Activated T-helper 2 cell treated with anti-CD3 and anti-CD28 coated beads, Interferon-gamma antibody, Interleukin-2, Interleukin-4, amounts not matched to agents 10 μg/mL and 5 μg/mL and 100 μg/mL, durations not matched to agents 14 hours and 24 hours and 36 hours (primary cell): ENCODE results near the gene FBXL20. TPM values are rescaled to one million over a fixed set of nuclear protein-coding genes. Genes with fewer than 3 reads are reported as not detected.

Experiments used
- DNase-seq: peaks from one replicate; pipeline ENCODE4 v3.0.0; 2021; ENCODE audit warnings: low spot score
- H3K27ac Mint-ChIP-seq: one replicate; pipeline ENCODE4 v1.8.0; 2021; ENCODE audit warnings: mixed read lengths
- H3K27me3 Mint-ChIP-seq: one replicate; pipeline ENCODE4 v1.8.0; 2021; ENCODE audit warnings: low read depth, mixed read lengths
- H3K36me3 Mint-ChIP-seq: one replicate; pipeline ENCODE4 v1.8.0; 2021; ENCODE audit warnings: low read depth, mixed read lengths
- H3K4me1 Mint-ChIP-seq: one replicate; pipeline ENCODE4 v1.8.0; 2021; ENCODE audit warnings: low read depth, mixed read lengths
- H3K4me3 Mint-ChIP-seq: one replicate; pipeline ENCODE4 v1.8.0; 2021; ENCODE audit warnings: low read depth, mild to moderate bottlenecking, moderate library complexity, mixed read lengths
- H3K9me3 Mint-ChIP-seq: one replicate; pipeline ENCODE4 v1.8.0; 2021; ENCODE audit warnings: mixed read lengths
- intact Hi-C: fragments of 100-400 bp; cut with micrococcal nuclease; formaldehyde crosslinking; loops from one replicate; pipeline ENCODE4 v1.15.1; 2023
- total RNA-seq: library from RNA; stranded (reverse); gene quantifications from 2 replicates; pipeline ENCODE4 v1.2.3, GENCODE V29; 2022

The FBXL20 gene
- total RNA-seq, 1 donor from 2014 or later: 18.8 TPM

DNA sequence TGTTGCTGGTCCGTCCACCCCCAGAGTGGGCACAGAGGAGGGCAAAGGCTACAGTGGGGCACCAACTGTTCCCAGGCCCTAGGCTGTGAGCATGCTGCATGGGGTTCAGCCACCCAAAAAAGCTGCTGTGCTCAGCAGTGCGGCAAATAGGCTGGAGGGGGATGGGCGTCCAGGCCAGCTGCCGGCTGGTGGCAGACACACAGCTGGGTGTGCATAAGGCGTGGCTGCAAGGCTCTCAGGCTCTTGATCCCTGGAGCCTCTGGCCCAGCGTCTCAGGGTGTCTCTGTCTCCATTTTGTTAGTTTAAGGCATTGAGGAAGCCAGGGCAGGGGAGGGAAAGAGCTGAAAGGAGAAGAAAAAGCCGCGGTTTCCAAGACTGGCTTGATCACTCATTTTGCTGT lies 192.5 kb downstream of the FBXL20 start:
- Mint-ChIP-seq H3K4me1 (peaks cover 27% of the 10 kb centered on the region), H3K9me3 (no peaks in the 10 kb centered on the region), H3K4me3 (no peak overlapping the region), H3K27me3 (peaks cover 6% of the 10 kb centered on the region), H3K27ac (no peak overlapping the region), H3K36me3 (peaks cover 14% of the 10 kb centered on the region)
- DNase-seq: no peak
- intact Hi-C loops: loop anchor here (5.0 kb wide), 1 partner anchor 253 kb away; the partner anchor contains the start of gene CDK12

DNA sequence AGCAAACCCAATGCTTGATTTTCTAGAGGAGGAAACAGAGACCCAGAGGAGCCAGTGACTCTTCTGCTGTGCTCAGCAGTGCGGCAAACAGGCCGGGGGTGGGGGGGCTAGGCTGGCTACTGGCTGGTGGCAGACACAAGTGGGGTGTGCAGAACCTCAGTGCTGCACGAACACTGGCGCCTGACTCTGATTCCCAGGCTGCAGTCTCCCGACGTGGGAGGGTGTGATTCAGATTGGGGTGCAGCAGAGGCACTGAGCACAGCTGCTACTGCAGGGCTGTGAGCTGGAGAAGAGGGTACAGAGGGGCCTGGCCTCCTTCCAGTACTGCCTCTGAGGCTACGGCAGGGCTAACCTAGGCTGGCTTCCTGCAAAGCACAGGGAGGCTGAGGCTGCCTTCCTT lies 193.3 kb downstream of the FBXL20 start:
- no peak overlapping the region for H3K27ac Mint-ChIP-seq
- peaks cover 28% of the 10 kb centered on the region for H3K4me1 Mint-ChIP-seq
- peaks cover 6% of the 10 kb centered on the region for H3K27me3 Mint-ChIP-seq
- H3K4me3 Mint-ChIP-seq: no peak overlapping the region
- intact Hi-C loops: loop anchor here (5.0 kb wide), 1 partner anchor 254 kb away; the partner anchor contains the start of gene CDK12
- peaks cover 21% of the 10 kb centered on the region for H3K36me3 Mint-ChIP-seq
- DNase-seq: no peak
- H3K9me3 Mint-ChIP-seq: no peaks in the 10 kb centered on the region

DNA sequence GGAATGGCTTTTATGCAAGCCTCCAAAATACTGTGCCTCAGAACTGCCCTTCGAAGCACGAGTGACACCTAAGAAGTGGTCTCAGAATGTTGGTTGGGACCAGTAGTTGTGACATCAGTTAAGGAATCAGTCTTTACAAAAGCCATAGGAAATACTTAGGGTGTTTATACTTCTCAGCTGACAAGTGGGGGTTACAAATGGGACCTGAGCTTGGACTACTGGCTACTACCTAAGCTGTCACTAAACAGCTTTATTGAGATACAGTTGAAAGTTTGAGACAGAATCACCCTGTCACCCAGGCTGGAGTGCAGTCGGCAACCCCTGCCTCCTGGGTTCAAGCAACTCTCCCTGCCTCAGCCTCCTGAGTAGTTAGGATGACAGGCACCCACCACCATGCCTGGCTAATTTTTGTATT lies 196.3 kb downstream of the FBXL20 start:
- H3K4me1 Mint-ChIP-seq: peaks cover 44% of the 10 kb centered on the region
- no peak overlapping the region for H3K4me3 Mint-ChIP-seq
- no peak for DNase-seq
- no peak overlapping the region for H3K27ac Mint-ChIP-seq
- peaks cover 2% of the 10 kb centered on the region for H3K27me3 Mint-ChIP-seq
- intact Hi-C loops: loop anchor here (5.0 kb wide), 1 partner anchor 257 kb away; the partner anchor contains the start of gene CDK12
- H3K9me3 Mint-ChIP-seq: no peaks in the 10 kb centered on the region
- peaks cover 51% of the 10 kb centered on the region for H3K36me3 Mint-ChIP-seq

DNA sequence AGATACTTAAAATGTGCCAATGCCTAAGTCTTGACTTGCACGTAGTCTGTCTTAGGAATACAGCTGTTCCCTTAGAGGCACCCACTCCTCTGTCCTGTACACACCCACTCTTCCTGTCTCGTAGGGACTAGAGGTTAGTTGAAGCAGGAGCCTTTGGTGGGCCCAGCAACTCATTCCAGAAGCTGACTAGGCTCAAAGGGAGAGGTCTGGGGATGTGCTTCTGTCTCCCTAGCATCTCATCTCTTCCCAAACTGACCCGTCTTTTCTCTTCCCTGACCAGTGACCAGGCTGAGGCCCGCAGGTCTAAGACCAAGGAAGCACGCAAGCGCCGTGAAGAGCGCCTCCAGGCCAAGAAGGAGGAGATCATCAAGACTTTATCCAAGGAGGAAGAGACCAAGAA lies 197.2 kb downstream of the FBXL20 start:
- H3K9me3 Mint-ChIP-seq: no peaks in the 10 kb centered on the region
- DNase-seq: no peak
- H3K27me3 Mint-ChIP-seq: no peaks in the 10 kb centered on the region
- peaks cover 45% of the 10 kb centered on the region for H3K4me1 Mint-ChIP-seq
- H3K36me3 Mint-ChIP-seq: peaks cover 56% of the 10 kb centered on the region
- no peak overlapping the region for H3K4me3 Mint-ChIP-seq
- intact Hi-C loops: no loop called here
- H3K27ac Mint-ChIP-seq: no peak overlapping the region

Other genes with a start within 250 kb of the FBXL20 start
- 0.46 and 1.0 TPM in 2 replicates for gene PLXDC1, start 250.0 kb downstream of the FBXL20 start, total RNA-seq
- gene ARL5C, start 235.5 kb downstream of the FBXL20 start, total RNA-seq: 0.07 TPM in 1 of 2 replicates, not detected in the other
- 21.1 and 24.1 TPM in 2 replicates for gene CACNB1, start 204.0 kb downstream of the FBXL20 start, total RNA-seq
- 2,315 and 2,339 TPM in 2 replicates for gene RPL19, start 201.3 kb downstream of the FBXL20 start, total RNA-seq
- not detected in 2 replicates for gene STAC2, start 175.7 kb downstream of the FBXL20 start, total RNA-seq
- 63.7 and 64.1 TPM in 2 replicates for gene MED1, start 49.6 kb upstream of the FBXL20 start, total RNA-seq
- 83.9 TPM in 2 replicates for gene CDK12, start 59.9 kb upstream of the FBXL20 start, total RNA-seq
- gene NEUROD2, start 206.3 kb upstream of the FBXL20 start, total RNA-seq: not detected in 2 replicates
- not detected in 2 replicates for gene PPP1R1B, start 225.3 kb upstream of the FBXL20 start, total RNA-seq
- 51.5 and 54.4 TPM in 2 replicates for gene STARD3, start 235.5 kb upstream of the FBXL20 start, total RNA-seq